PFSK-1 (cell line): ENCODE results near the gene TBX1.

Experiments
- POLR2AphosphoS5 ChIP-seq: IDR thresholded peaks from 2 replicates; pipeline ENCODE4 v1.6.1; 2012; ENCODE audit warnings: low read depth, mild to moderate bottlenecking, control low read depth, low read length, moderate library complexity
- SIN3A ChIP-seq: IDR thresholded peaks from 2 replicates; pipeline ENCODE4 v1.6.1; 2012; ENCODE audit warnings: mild to moderate bottlenecking, low read length, moderate library complexity, borderline replicate concordance; ENCODE audit not compliant: insufficient read depth
- TAF1 ChIP-seq: IDR thresholded peaks from 2 replicates; pipeline ENCODE4 v1.6.1; 2012; ENCODE audit warnings: low read length, control low read depth, borderline replicate concordance; ENCODE audit not compliant: insufficient read depth
- TF ChIP-seq, protein P1 (sequence below), 2 experiments: IDR thresholded peaks; 2 replicates each; pipeline versions ENCODE4 v1.6.1 to v1.8.0; 2011 to 2012; ENCODE audit warnings: low read depth in 2 of 2, low read length in 2 of 2, control low read depth in 1 of 2, inconsistent platforms in 1 of 2, mild to moderate bottlenecking in 1 of 2, moderate library complexity in 1 of 2; ENCODE audit not compliant: insufficient read depth in 1 of 2

DNA sequence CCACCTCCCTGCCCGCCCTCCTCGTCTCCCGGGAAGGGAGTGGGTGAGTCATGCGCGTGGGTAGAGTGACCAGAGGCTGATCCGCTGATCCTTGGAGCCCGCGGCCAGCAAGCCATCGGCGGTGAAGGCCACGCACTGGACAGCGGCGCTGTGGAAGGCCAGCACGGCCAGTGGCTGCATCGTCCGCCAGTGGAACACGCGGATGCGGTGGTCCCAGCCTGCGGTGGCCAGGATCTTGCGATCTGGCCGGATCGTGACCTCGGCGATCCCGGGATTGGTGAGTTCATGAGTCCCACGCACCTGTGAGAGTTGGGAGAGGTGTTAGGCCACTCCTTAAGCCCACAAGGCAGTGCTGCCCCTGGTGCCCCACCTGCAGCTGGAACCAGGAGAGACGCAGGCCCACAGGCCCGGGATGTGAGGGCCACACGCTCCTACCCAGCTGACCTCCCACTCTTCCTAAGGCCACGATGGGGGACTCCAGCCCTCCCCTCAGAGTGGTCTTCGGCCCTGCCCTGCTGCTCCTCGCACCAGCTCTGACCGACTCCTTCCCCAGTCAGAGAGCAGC lies 28.2 kb downstream of the TBX1 start:
- TF ChIP-seq, protein P1, sequence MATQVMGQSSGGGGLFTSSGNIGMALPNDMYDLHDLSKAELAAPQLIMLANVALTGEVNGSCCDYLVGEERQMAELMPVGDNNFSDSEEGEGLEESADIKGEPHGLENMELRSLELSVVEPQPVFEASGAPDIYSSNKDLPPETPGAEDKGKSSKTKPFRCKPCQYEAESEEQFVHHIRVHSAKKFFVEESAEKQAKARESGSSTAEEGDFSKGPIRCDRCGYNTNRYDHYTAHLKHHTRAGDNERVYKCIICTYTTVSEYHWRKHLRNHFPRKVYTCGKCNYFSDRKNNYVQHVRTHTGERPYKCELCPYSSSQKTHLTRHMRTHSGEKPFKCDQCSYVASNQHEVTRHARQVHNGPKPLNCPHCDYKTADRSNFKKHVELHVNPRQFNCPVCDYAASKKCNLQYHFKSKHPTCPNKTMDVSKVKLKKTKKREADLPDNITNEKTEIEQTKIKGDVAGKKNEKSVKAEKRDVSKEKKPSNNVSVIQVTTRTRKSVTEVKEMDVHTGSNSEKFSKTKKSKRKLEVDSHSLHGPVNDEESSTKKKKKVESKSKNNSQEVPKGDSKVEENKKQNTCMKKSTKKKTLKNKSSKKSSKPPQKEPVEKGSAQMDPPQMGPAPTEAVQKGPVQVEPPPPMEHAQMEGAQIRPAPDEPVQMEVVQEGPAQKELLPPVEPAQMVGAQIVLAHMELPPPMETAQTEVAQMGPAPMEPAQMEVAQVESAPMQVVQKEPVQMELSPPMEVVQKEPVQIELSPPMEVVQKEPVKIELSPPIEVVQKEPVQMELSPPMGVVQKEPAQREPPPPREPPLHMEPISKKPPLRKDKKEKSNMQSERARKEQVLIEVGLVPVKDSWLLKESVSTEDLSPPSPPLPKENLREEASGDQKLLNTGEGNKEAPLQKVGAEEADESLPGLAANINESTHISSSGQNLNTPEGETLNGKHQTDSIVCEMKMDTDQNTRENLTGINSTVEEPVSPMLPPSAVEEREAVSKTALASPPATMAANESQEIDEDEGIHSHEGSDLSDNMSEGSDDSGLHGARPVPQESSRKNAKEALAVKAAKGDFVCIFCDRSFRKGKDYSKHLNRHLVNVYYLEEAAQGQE (IDR thresholded peaks at IDR 0.05; ENCODE audit: insufficient read depth in 1 of 2, low read depth in 2 of 2, low read length in 2 of 2) = no peak
- TF ChIP-seq SIN3A = no peak
- TF ChIP-seq TAF1 = no peak
- no peak for TF ChIP-seq POLR2AphosphoS5
